Measurements from ENCODE around the gene PRPF38A.

PRPF38A gene

GRCh38 chr1:52359676-52360594 lies 44.5 kb upstream of the PRPF38A start:
- no peak for TF ChIP-seq CTCF (IDR thresholded peaks at IDR 0.05; ENCODE audit: low read depth, low read length)
- H3K4me3 ChIP-seq (ENCODE audit: low read depth, low read length): no peak overlapping the region

DNA sequence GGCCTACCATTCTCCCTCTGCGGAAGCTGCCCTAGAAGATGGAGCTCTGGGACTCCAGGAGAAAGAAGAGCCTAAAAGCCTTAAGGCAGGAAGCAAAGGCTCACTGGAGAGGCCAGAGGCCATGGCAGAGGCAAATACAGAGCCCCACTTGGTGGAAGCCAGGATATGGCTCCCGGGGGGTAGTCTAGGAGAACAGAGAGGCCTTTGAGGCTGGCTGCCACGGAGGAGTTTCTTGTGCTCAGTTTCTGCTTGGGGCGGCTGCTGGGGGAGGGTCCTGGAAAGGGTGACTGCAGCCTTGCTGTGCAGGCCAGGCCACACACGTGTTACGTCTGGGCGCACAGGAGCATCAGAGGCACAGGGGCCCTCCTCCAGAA lies 43.8 kb upstream of the PRPF38A start:
- no peak for TF ChIP-seq CTCF (IDR thresholded peaks at IDR 0.05; ENCODE audit: low read depth, low read length)
- no peak overlapping the region for H3K4me3 ChIP-seq (ENCODE audit: low read depth, low read length)

- TF ChIP-seq CTCF (IDR thresholded peaks at IDR 0.05; ENCODE audit: low read depth, low read length): no peak
- peak overlapping the region; percentile 89; the same call in 1 of the 2 replicates for H3K4me3 ChIP-seq (ENCODE audit: low read depth, low read length)
Measured at GRCh38 chr1:52364235-52364839, 40.1 kb upstream of the PRPF38A start.

- TF ChIP-seq CTCF (IDR thresholded peaks at IDR 0.05; ENCODE audit: low read depth, low read length): no peak
- peak overlapping the region; percentile 89 for H3K4me3 ChIP-seq (ENCODE audit: low read depth, low read length)
Measured at GRCh38 chr1:52365071-52365745, 39.2 kb upstream of the PRPF38A start.

- H3K4me3 ChIP-seq (ENCODE audit: low read depth, low read length): peak within 1 kb of the TSS; percentile 89
- TF ChIP-seq CTCF (IDR thresholded peaks at IDR 0.05; ENCODE audit: low read depth, low read length): no peak
Measured at GRCh38 chr1:52365746-52366516, 38.5 kb upstream of the PRPF38A start, which contains the start of gene CC2D1B. Gene CC2D1B (minus strand): TSS chr1:52366205. CDS start chr1:52364620, 1,585 bp downstream.

DNA sequence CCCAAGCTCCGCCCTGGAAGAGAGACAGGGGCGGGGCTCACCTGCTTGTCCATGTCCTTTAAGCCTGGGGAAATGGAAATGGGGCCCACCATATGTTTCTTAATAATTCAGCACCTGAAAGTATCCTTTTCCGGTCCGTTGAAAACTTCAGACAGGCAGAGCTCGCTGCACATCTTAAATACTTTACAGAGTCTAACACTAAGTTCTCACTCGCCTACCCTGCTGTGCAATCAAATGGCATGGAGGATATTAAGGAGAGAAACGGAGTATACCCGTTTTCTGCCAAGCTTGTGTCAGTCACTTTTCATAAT lies 37.9 kb upstream of the PRPF38A start:
- H3K4me3 ChIP-seq (ENCODE audit: low read depth, low read length): peak overlapping the region; percentile 89
- TF ChIP-seq CTCF (IDR thresholded peaks at IDR 0.05; ENCODE audit: low read depth, low read length): no peak
